HEK293T (cell line): ENCODE results near the gene SFTA2.

Source experiments
- FOXA1 ChIP-seq: fragments of 450-650 bp; IDR thresholded peaks from 2 replicates; pipeline ENCODE4 v1.6.1; 2016; ENCODE audit warnings: mild to moderate bottlenecking
- LEF1 ChIP-seq: fragments of 450-650 bp; IDR thresholded peaks from 2 replicates; pipeline ENCODE4 v1.6.1; 2017; ENCODE audit warnings: mild to moderate bottlenecking, borderline replicate concordance

DNA sequence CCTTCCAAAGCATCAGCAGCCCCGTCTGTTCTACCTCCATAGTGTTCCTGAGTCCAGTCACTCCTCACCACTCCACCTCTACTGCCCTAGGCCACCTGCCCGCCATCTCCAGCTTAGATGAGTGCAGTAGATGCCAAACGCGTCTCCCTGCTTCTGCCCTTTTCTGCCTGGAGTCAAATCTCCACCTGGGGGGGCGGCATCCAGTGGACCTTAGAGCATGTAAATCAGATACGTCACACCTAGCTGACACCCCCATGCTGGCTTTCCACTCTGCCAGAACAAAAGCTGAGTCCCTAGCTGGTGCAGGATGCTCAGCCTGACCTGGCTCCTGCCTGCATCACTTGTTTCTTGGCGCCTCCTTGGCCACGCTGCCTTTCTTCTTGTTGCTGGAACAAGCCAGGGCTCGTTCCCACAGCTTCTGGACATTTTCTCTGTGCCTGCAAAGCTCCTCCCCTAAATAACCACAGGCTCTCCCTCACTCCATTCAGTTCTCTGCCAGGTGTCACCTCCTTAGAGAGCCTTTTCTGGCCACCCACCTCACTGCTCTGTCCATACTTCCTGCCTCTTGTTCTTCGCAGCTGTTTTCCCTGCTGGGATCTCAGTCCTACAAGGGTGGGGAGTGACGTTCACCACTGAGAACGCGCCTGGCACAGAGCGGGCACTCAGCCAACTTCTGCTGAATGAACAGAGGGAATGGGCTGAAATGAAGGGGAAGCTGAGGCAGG, 41.9 kb downstream of the SFTA2 start:
- TF ChIP-seq FOXA1 (no peak), LEF1 (no peak)
